NCI-H1436 treated with DMSO at 0.1 percent for 48 hours (cell line): Measurements from ENCODE around the gene PTPN21.

Source experiments
- DNase-seq: peaks from one replicate; lab custom pipeline; 2025; lab: John Stamatoyannopoulos, UW

Gene PTPN21

DNA sequence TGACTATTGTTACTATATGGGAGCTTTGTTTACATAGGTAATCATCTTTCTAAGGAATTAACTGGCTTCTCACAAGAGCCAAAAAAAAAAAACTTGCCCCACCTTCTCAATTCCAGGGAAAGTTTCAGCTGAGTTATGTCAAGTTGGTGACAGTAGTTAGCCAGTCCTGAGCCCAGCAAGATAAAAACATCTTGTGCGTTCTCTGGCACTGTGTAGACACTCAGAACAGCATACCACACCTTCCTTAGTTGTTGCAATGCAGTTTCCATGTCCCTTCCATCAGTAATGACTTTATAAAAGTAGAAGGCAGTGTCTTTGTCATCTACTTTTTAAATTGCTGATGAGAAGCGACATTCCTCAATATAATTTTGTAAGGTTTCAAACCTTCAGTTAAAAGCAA is 50.2 kb downstream of the PTPN21 start:
- DNase-seq = no peak

GRCh38 chr14:88503754-88504406 is 50.9 kb downstream of the PTPN21 start:
- DNase-seq = no peak

DNA sequence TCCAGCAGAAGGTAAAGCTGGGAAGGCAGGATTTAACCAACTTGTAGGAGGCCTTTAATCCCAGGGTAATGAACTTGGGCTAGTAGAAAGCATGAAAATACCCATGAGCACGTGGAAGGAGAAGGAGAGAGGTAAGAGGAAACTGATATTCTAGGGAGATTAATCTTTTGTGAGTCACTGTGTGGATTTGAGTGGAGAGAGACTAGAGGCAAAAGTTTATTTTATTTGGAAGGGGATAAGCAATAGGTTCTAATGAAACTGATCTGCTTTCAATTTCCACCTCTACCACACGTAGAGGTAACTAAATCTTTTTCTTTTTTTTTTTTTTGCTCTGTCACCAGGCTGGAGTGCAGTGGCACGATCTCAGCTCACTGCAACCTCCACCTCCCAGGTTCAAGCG is 52.1 kb downstream of the PTPN21 start:
- no peak for DNase-seq

- DNase-seq = no peak
Measured at GRCh38 chr14:88500611-88501010, 54.2 kb downstream of the PTPN21 start.

DNA sequence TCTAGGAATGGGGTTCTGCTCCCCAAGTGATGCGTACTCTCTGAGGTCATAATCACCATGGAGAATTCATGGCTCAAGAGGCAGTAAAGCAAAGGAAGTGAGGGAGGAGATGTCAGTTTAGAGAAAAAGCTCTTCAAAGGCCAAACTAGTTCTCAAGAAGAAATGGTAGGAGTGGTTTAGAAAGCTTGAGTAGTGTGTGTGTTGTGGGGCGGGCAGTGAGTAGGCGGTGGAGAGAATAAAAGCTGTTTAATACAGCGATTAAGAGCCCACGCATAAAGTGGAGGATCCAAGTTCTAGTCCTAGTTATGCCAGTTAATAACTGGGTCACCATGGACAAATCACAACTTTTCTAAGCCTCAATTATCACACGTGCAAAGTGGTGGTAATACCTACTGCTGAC is 55.6 kb downstream of the PTPN21 start:
- no peak for DNase-seq

DNA sequence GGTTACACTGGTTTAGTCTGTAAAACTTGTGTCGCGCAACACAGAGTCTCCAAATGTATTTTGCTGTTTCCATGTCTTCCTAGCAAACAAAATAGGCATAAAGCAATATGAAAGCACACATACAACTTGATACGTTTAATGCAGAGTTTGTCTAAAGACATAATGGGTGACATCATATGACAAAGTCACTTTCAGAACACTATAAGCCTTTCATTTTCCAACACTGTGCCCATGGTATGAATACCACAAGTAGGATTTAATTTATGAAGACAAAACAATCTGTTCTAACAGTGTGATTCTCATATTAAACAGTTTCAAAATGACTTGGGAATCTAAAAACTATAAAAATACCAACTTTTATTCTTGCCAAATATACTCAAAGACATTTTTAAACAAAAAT is 58.4 kb downstream of the PTPN21 start:
- DNase-seq = no peak

GRCh38 chr14:88493392-88494185 is 61.2 kb downstream of the PTPN21 start:
- DNase-seq = no peak

- peak; percentile 15 for DNase-seq
Measured at GRCh38 chr14:88492272-88493089, 62.3 kb downstream of the PTPN21 start.

DNA sequence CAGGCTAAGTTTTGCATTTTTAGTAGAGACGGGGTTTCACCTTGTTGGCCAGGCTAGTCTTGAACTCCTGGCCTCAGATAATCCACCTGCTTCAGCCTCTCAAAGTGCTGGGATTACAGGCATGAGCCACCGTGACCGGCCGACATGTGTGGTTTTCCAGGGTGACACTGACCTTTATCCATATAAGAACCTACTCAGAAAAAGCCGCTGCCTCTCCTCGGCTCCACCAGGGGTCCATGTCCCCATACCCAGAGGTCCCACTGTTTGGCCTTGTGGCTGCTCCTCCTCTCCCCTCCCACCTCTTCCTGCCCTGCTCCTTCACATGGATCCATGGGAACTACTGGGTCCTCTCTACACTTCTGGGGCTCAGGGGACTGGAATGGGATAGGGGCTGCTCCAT is 64.6 kb downstream of the PTPN21 start:
- DNase-seq = no peak

DNA sequence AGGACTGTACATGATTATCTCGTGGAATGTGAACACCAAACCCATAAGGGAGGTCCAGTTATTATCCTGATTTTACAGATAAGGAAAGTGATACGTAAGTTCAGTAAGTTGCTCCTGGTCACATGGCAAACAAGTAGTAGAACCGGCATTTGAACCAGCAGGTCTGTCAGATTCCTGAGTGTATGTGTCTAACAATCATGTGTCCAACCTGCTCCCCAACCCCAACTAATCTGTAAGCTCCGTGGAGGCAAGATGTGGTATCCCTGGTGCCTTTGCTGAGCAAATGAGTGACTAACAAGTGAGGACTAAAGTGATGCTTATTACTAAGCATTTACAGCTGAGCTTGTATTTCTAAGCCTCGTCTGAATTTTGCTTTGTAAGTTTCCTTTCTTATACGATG is 65.9 kb downstream of the PTPN21 start:
- DNase-seq = no peak

- DNase-seq = no peak
Measured at GRCh38 chr14:88488081-88488480, 66.7 kb downstream of the PTPN21 start.

- no peak for DNase-seq
Measured at GRCh38 chr14:88482524-88482923, 72.3 kb downstream of the PTPN21 start.

GRCh38 chr14:88481794-88482193 is 73.0 kb downstream of the PTPN21 start:
- no peak for DNase-seq

- DNase-seq = no peak
Measured at GRCh38 chr14:88481059-88481458, 73.7 kb downstream of the PTPN21 start.

- no peak for DNase-seq
Measured at GRCh38 chr14:88479574-88479987, 75.2 kb downstream of the PTPN21 start.

- no peak for DNase-seq
Measured at GRCh38 chr14:88478931-88479330, 75.9 kb downstream of the PTPN21 start.

GRCh38 chr14:88477513-88478250 is 77.1 kb downstream of the PTPN21 start:
- no peak for DNase-seq

DNA sequence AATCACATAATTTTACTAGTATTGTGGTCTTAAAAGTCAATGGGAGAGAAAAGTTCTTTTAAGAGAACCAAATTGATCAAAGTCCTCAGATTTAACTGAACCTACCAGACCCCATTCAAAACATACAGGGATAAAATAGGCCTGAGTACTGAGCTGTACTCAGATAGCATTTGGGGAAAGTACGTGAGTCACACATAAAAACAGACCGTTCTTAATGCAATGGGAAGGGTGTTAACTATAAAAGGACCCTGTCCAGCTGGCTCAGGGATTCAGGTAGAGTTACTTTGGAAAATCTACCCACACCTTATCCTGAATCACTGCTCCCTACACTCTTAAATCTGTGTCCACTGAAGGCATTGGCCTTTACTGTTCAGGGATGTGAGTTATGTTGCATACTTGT is 78.0 kb downstream of the PTPN21 start:
- no peak for DNase-seq

DNA sequence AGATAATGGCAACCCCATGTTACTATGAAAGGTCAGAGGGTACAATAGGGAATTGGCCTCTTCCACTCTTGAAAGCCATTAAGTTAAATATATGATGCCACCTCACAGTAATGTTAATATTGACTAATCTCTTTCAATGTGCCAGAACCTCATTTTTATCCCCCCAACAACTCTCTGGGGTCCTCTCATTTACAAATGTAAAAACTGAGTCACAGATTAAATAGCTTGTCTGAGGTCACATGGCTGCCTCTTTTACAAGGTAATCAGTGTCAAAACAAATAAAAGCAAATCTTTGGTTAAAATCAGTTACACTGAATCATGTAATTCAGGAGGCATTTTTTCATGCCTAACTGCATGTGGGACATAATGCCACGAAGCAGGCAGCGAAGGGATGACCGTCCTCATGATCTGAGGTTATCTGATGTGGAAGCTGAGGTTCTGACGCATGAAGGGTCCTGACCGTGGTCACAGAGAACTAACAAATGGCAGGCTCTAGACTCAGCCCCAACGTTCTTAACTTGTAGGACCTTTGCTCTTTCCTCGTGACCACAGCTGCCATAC is 78.5 kb downstream of the PTPN21 start:
- peak; percentile 2 for DNase-seq

GRCh38 chr14:88473791-88474190 is 81.0 kb downstream of the PTPN21 start:
- no peak for DNase-seq

DNA sequence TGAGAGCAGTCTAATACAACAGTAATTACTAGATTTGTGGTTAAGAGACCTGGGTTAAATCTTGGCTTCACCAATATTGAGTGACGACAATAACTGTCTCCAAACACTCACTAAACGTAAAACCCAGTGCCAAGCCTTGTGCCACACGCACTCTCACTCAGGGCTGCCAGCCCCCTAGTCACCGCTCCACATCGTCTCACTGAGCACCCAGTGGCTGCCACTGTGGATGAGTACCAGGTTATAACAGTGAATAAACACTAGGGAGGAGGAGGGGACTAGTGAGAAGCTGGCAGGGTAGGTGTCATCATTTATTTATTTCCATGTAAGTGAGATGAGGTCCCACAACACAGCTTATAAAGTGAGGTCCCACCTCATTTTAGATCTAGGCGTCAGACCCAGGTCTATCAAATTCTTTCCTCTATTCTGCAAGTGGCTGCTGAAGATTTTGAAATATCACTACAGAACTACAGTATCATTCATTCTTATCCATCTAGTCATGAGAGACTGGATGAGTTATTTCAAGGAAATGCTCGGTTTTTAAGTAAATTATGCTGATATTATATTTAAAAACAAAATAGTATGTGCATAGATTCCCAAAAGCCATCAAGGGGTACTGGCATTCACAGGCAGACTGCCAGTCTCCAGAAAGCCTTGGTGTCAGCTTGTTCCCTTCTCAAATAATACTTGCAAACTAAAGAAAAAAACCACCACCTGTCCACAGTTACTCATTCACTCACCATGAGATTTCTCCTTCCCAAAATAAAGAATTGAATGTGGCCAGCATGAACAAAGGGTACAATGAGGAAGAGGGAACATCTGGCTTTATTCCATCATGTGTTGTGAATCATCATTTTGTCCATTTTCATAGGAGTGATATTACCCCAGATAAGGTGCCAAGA is 84.0 kb downstream of the PTPN21 start:
- DNase-seq = no peak
